ENCODE data around the gene FUT4. TPM values are rescaled to one million over a fixed set of nuclear protein-coding genes. Genes with fewer than 3 reads are reported as not detected.
"Not testable (repeated sequence)": the region's sequence is repeated elsewhere in the genome, so short reads cannot be mapped to it uniquely, and the experiment has no call there.

The FUT4 gene
- total RNA-seq, 1 donor from 2014 or later: 1.4 TPM

DNA sequence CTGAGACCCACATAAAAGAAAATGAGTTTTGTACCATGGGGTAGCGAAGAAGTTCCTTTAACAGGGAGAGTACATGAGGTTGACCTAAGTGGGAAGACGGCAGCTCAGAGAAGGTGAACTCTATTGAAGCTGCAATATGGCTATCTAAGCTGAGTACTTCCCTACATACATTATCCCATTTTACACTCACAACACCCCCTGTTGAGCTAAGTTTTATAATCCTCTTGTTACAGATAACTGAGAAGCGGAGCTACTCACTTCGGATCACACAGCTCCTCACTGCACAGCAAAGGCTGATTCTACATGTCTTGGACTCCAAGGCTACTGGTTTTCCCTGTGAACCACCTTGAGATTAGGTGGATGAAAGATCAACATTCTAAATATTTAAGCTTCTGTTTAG lies 15.2 kb downstream of the FUT4 start:
- DNase-seq: no peak
- ATAC-seq: no peak
- intact Hi-C loops (cut with micrococcal nuclease): no loop called here

GRCh38 chr11:94559361-94559760 lies 15.6 kb downstream of the FUT4 start:
- DNase-seq: no peak
- ATAC-seq: no peak
- intact Hi-C loops (cut with micrococcal nuclease): no loop called here

- intact Hi-C loops (cut with micrococcal nuclease): loop anchor here (10.0 kb wide), 1 partner anchor 46 kb away; the partner anchor contains the start of gene C11orf97
- ATAC-seq (no peak), DNase-seq (no peak)
These were observed 17.1 kb downstream of the FUT4 start for GRCh38 chr11:94560834-94561233.

- no peak for DNase-seq
- ATAC-seq: peak; percentile 99
- intact Hi-C loops (cut with micrococcal nuclease): loop anchor here (10.0 kb wide), 1 partner anchor 49 kb away; the partner anchor contains the start of gene C11orf97
These were observed 19.6 kb downstream of the FUT4 start for GRCh38 chr11:94563176-94563847.

- DNase-seq (no peak), ATAC-seq (peak; percentile 19)
- intact Hi-C loops (cut with micrococcal nuclease): loop anchor here (10.0 kb wide), 1 partner anchor 49 kb away; the partner anchor contains the start of gene C11orf97
These were observed 20.2 kb downstream of the FUT4 start for GRCh38 chr11:94563848-94564467.

DNA sequence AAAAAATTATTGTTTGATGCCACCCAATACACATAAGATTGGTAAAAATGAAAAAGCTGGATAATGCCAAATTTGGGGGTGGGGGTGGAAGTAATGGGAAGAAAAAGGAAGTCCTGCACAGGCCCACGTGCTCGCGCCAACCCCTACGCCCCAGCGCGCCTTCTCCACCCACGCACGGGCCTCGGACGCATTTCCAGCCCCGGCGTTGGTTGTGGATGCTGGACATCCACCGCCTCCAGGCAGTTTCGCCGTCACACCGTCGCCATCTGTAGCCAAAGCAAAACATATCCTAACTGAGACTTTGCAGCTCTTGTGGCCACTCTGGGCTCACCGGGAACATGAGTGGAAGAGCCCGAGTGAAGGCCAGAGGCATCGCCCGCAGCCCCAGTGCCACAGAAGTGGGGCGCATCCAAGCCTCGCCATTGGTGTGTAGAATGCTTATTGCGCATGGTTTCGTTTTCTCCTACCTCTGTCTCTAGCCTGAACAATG lies 23.5 kb downstream of the FUT4 start, which contains the start of gene PIWIL4:
TSS of gene PIWIL4 (plus strand) at position 188 of the 490 bp plus-strand sequence. CDS start at position 339, 151 bp downstream.
- intact Hi-C loops (cut with micrococcal nuclease): loop anchor here (10.0 kb wide), 1 partner anchor 52 kb away; the partner anchor contains the start of gene C11orf97
- no peak for ATAC-seq
- no peak for DNase-seq

DNA sequence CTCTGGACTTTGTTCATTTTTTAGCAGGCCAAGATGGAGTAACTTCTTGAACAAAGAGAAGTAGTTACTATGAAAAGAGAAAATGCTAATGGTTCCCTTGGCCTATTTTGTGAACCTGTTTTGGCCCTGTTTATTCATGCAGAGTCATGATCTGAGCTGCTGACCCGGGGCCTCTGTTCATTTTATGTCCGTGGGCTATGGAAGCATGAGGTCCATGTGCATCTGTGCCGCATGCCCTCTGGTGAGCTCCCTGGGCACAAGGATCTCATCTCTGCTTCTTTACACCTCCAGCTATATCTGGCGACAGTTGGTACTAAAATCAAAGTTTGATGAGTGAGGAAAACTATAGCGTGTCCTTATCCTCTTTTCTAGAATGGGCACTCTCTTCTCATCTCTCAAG lies 24.5 kb downstream of the FUT4 start:
- intact Hi-C loops (cut with micrococcal nuclease): loop anchor here (10.0 kb wide), 1 partner anchor 53 kb away; the partner anchor contains the start of gene C11orf97
- ATAC-seq (no peak), DNase-seq (no peak)

DNA sequence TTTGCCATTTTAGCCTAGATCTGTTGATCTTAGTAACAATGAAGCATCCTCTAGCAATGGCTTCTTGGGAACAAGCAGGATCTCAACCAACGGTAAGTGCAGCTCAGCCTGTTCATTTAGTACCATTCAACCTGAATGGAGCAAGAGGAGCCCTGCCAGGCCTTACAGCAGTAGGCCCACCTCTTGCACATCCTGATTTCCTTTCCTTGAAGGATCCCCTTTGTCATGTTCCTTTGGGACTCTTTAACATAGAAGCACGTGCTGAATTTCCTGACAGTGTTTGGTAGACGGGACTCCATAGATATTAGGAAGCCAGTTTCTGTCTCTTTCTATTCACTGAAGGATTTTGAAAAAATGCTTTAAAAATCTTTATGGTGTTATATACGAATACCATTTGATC lies 25.0 kb downstream of the FUT4 start:
- intact Hi-C loops (cut with micrococcal nuclease): loop anchor here (10.0 kb wide), 1 partner anchor 54 kb away; the partner anchor contains the start of gene C11orf97
- ATAC-seq: no peak

GRCh38 chr11:94572975-94573374 lies 29.3 kb downstream of the FUT4 start:
- DNase-seq; ATAC-seq; intact Hi-C loops (cut with micrococcal nuclease): not testable (repeated sequence)

More for the DNA sequence above, 25.0 kb downstream of the FUT4 start:
- DNase-seq: no peak

DNA sequence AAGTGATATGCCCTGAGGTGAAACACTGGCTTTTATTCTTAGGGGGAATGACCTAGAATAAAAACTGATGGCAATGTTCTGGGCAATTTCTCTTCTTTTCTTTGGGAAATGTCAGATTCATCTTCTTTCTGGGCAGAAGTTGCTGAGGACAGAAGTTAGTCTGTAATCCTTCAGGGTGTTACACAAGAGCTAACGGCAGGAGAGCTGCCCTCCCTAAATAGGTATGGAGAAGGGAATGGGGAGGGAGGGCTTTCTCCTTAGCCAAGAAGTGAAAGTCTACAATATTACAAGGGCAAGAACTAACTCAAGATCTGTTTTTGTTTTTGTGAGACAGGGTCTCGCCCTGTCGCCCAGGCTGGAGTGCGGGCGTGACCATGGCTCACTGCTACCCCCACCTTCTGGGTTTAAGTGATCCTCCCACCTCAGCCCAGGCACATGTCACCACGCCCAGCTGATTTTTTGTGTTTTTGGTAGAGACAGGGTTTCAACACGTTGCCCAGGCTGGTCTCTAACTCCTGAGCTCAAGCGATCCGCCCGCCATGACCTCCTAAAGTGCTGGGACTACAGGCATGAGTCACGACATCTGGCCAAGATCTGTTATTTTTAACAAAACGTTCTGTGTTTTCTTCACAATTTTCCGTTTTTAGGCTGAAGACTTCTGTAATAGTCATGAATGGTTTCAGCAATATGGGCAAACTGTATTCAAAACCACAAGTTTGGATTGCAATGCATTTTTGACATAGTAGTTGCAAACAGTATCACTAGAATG lies 30.7 kb downstream of the FUT4 start:
- ATAC-seq (no peak), DNase-seq (no peak)
- intact Hi-C loops (cut with micrococcal nuclease): no loop called here

DNA sequence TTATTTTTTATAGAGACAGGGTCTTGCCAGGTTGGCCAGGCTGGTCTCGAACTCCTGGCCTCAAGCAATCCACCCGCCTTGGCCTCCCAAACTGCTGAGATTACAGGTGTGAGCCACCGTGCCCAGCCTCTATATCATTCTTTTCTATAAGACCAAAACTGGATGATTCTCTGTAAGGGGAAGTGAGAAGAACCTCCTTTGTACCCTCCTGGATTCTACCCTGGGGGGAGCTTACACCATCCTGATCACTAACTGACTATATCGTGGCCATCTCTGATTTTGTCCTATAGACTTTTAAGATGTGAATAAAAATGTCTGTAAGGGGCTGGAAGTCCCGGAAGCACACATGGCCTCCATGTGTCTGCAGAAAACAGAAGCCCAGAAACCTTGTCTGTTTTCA lies 32.6 kb downstream of the FUT4 start:
- intact Hi-C loops (cut with micrococcal nuclease): no loop called here
- ATAC-seq (no peak), DNase-seq (no peak)

DNA sequence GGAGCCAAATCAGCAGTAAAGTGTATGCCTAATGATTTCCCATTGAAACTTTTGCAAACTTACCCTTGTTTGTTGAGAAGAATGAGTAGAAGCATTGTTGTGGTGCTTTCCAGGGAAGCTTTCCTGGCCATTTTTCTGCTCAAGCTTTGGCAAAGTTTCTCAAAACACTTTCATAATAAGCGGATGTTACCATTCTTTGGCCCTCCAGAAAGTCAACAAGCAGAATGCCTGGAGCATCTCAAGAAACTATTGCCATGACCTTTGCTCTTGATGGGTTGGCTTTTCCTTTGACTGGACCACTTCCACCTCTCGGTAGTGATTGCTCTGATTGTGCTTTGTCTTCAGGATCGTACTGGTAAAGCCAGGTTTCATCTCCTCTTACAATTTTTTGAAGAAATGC lies 34.1 kb downstream of the FUT4 start:
- ATAC-seq (no peak), DNase-seq (no peak)
- intact Hi-C loops (cut with micrococcal nuclease): no loop called here

DNA sequence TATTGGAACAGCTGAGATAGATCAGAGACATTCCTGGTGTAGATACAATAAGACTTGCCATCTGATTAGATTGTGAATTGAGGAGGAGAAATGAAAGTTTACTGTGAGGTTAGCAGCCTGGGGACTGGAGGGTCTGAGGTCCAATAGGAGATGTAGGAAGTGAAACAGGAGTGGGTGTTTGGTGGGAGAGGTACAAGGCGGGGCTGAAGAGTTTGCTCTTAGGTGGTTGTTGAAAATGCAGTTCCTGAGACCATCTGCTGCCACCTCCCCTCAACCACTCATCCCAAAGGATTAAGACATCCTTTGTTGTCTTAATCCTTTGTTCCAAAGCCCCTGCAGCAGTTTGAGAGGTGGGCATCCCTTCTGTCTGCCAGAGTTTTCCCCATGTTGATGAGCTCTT lies 38.2 kb downstream of the FUT4 start:
- ATAC-seq: no peak
- intact Hi-C loops (cut with micrococcal nuclease): no loop called here
- no peak for DNase-seq

GRCh38 chr11:94583213-94583865 lies 39.6 kb downstream of the FUT4 start:
- DNase-seq (no peak), ATAC-seq (no peak)
- intact Hi-C loops (cut with micrococcal nuclease): no loop called here

DNA sequence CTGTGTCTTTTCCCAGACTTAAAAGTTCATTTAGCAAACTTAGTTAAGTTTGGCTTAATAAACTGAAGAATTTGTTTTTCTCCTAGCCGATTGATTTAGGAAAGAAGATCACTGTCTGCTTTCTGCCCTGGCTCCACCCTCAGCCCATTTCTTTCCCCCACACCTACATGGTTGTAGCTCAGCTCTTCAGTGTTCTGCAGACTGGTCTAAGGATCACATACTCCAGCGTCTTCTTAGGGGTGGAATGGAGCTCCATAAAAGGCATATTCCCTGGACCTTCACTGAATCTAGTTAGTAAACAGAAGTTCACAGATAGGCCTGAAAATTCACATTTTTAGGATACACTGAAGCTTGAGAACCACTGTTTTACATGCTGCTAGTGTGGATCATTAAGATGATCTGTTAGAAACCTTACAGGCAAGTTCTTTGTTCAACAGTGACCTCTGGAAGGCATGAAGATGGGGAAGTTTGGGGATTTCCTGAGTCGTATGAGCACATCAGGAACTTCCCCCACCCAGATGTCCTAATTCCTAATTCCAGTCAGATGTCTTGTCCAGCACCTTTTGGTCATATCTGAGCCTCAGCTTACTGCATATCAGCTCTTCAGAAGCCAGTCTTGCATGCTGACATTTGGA lies 40.3 kb downstream of the FUT4 start:
- intact Hi-C loops (cut with micrococcal nuclease): no loop called here
- ATAC-seq (peak; percentile 19), DNase-seq (no peak)

DNA sequence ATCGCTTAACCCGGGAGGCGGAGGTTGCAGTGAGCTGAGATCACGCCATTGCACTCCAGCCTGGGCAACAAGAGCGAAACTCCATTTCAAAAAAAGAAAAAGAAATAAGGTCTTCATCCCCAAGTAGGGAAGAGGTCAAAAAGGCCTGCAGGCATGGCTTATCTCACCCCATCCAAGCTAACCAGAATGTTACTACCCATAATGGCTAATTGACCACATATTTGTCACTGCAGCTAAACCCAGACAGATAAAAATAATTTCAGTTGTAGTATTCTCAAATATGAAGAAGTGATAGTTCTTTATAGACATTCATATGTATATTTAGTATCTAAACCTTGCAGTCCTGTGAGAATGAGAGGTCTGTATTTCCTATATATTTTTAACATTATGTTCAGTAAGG lies 41.3 kb downstream of the FUT4 start:
- ATAC-seq (no peak), DNase-seq (no peak)
- intact Hi-C loops (cut with micrococcal nuclease): no loop called here

DNA sequence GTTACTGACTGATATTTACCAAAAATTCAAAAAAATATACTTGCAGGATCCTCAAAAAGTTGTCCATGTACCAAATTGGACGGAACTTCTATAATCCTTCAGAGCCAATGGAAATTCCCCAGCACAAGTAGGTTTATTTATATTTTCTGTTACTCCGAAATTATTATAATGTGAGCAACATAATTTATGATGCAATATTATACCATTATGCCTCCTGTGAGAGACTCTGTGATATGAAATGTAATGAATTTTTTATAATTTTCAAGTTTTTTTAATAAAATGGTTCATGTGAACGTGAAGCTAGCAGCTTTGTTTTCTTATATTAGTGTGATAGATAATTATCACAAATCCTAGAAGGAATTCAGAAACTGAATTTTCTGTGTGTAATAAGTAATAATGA lies 41.7 kb downstream of the FUT4 start:
- DNase-seq: no peak

DNA sequence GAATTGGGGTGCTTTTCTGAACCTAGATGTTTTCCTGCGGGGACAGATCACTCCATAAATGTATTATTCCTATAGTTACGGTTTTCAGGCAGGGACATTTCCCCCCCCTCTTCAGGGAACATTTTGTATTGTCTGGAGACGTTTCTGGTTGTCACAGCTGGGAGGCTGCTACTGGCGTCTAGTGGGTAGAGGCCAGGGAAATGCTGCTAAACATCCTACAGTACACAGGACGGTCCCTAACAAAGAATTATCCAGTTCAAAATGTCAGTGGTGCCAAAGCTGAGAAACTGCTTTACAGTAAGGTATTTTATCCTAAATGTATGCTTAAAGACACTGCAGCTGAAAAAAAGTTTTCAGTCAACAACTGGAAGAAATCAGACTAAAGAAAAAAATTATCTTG lies 42.8 kb downstream of the FUT4 start:
- intact Hi-C loops (cut with micrococcal nuclease): no loop called here
- DNase-seq (no peak), ATAC-seq (no peak)

More for the DNA sequence above, 41.7 kb downstream of the FUT4 start:
- intact Hi-C loops (cut with micrococcal nuclease): no loop called here
- no peak for ATAC-seq

DNA sequence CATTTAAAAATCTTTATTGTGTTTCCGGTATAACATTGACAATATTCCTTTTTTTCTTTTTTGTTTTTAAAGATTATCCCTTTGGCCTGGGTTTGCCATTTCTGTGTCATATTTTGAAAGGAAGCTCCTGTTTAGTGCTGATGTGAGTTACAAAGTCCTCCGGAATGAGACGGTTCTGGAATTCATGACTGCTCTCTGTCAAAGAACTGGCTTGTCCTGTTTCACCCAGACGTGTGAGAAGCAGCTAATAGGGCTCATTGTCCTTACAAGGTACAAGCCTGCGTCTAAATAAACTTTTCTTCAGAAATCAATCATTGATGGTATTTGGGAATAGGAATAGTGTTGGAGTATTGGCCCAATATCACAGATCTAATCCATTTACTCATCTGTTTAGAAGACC lies 43.3 kb downstream of the FUT4 start:
- DNase-seq (no peak), ATAC-seq (no peak)
- intact Hi-C loops (cut with micrococcal nuclease): no loop called here
